IMR-90 (cell line): ENCODE data around the gene CERS6. TPM values are rescaled to one million over a fixed set of nuclear protein-coding genes. Genes with fewer than 3 reads are reported as not detected.

ENCODE experiments used
- ATAC-seq: fragments of 200-7000 bp; cut with Tn5 transposase; 2 replicates; pipeline ENCODE4 v1.9.1; 2020; ENCODE audit warnings: low read depth, mild to moderate bottlenecking, moderate library complexity
- BruUV-seq: library from RNA; stranded (reverse); fragments of 400-500 nt; replicated peaks from 2 replicates; lab custom pipeline; 2021; lab: Mats Ljungman, UMichigan
- CTCF ChIA-PET: fragments of 300-600 bp; formaldehyde crosslinking; extraction: SDS; loops from one replicate; lab custom pipeline; 2021; ENCODE audit warnings: antibody characterized with exemption; lab: Yijun Ruan, JAX
- POLR2A ChIA-PET: fragments of 300-600 bp; sonication (Branson Sonifier 250); formaldehyde crosslinking; loops from one replicate; lab custom pipeline; 2022; ENCODE audit warnings: antibody characterized with exemption; ENCODE audit not compliant: unreplicated experiment; lab: Charles Lee
- DNase-seq: peaks from one replicate; pipeline ENCODE4 v3.0.0; 2013
- H2AFZ ChIP-seq: replicated peaks from 2 replicates; pipeline ENCODE3; 2013; ENCODE audit warnings: low read length, mild to moderate bottlenecking; ENCODE audit not compliant: poor library complexity
- H2AK5ac ChIP-seq: 2 replicates; pipeline ENCODE4 v1.6.1; 2013; ENCODE audit warnings: low read depth, low read length, inconsistent platforms
- H2AK9ac ChIP-seq: replicated peaks from 2 replicates; pipeline ENCODE3; 2013; ENCODE audit warnings: mild to moderate bottlenecking, low read depth, low read length, moderate library complexity; ENCODE audit not compliant: poor library complexity
- H2BK120ac ChIP-seq: 2 replicates; pipeline ENCODE4 v1.6.1; 2013; ENCODE audit warnings: low read depth, low read length, inconsistent platforms
- H2BK15ac ChIP-seq: 3 replicates; pipeline ENCODE4 v1.6.1; 2013; ENCODE audit warnings: low read depth, low read length, inconsistent platforms
- H2BK20ac ChIP-seq: 2 replicates; pipeline ENCODE4 v1.6.1; 2013; ENCODE audit warnings: low read depth, mild to moderate bottlenecking, inconsistent platforms, low read length, moderate library complexity
- H2BK5ac ChIP-seq: 2 replicates; pipeline ENCODE4 v1.6.1; 2013; ENCODE audit warnings: mild to moderate bottlenecking, low read depth, low read length, inconsistent platforms; ENCODE audit not compliant: poor library complexity, severe bottlenecking
- H3K14ac ChIP-seq: replicated peaks from 2 replicates; pipeline ENCODE4 v1.6.1; 2013; ENCODE audit warnings: low read depth, low read length, inconsistent platforms
- H3K18ac ChIP-seq: 2 replicates; pipeline ENCODE4 v1.6.1; 2013; ENCODE audit warnings: low read depth, low read length, control low read depth
- H3K23ac ChIP-seq: 2 replicates; pipeline ENCODE4 v1.6.1; 2013; ENCODE audit warnings: low read depth, low read length, inconsistent platforms
- H3K27ac ChIP-seq: 2 replicates; pipeline ENCODE4 v1.5.1; 2013; ENCODE audit warnings: mild to moderate bottlenecking, control low read depth, low read length; ENCODE audit not compliant: insufficient read depth
- H3K27me3 ChIP-seq: 2 replicates; pipeline ENCODE4 v1.6.1; 2013; ENCODE audit warnings: low read length; ENCODE audit not compliant: control insufficient read depth, insufficient read depth
- H3K36me3 ChIP-seq: 2 replicates; pipeline ENCODE4 v1.6.1; 2013; ENCODE audit warnings: low read length, mixed read lengths; ENCODE audit not compliant: control insufficient read depth, insufficient read depth
- H3K4ac ChIP-seq: 2 replicates; pipeline ENCODE4 v1.6.1; 2013; ENCODE audit warnings: low read depth, low read length, inconsistent platforms
- H3K4me1 ChIP-seq: 2 replicates; pipeline ENCODE4 v1.6.1; 2013; ENCODE audit warnings: low read length, mixed read lengths; ENCODE audit not compliant: control insufficient read depth, insufficient read depth
- H3K4me2 ChIP-seq: 2 replicates; pipeline ENCODE4 v1.6.1; 2013; ENCODE audit warnings: low read depth, mild to moderate bottlenecking, control low read depth, low read length, moderate library complexity
- H3K4me3 ChIP-seq: 2 replicates; pipeline ENCODE4 v1.5.1; 2013; ENCODE audit warnings: low read depth, mild to moderate bottlenecking, control low read depth, low read length, moderate library complexity; ENCODE audit not compliant: insufficient read depth
- H3K56ac ChIP-seq: 2 replicates; pipeline ENCODE4 v1.6.1; 2013; ENCODE audit warnings: low read length, inconsistent platforms; ENCODE audit not compliant: insufficient read depth; ENCODE audit errors: extremely low read depth
- H3K79me1 ChIP-seq, 2 experiments: 2 replicates each; pipeline ENCODE4 v1.6.1; 2013; ENCODE audit warnings: low read length in 2 of 2, inconsistent platforms in 1 of 2, low read depth in 1 of 2
- H3K9ac ChIP-seq: 2 replicates; pipeline ENCODE4 v1.6.1; 2013; ENCODE audit warnings: low read depth, low read length, control low read depth
- H3K9me1 ChIP-seq: 2 replicates; pipeline ENCODE4 v1.6.1; 2013; ENCODE audit warnings: low read length, inconsistent platforms; ENCODE audit not compliant: insufficient read depth
- H3K9me3 ChIP-seq: 2 replicates; pipeline ENCODE4 v1.6.1; 2013; ENCODE audit warnings: low read length; ENCODE audit not compliant: control insufficient read depth, insufficient read depth
- H4K20me1 ChIP-seq: 2 replicates; pipeline ENCODE4 v1.6.1; 2013; ENCODE audit warnings: low read length, inconsistent platforms; ENCODE audit not compliant: insufficient read depth
- H4K5ac ChIP-seq: 2 replicates; pipeline ENCODE4 v1.6.1; 2013; ENCODE audit warnings: mild to moderate bottlenecking, low read depth, low read length, control low read depth
- H4K8ac ChIP-seq, 2 experiments: 2 replicates each; pipeline ENCODE4 v1.6.1; 2013; ENCODE audit warnings: low read depth in 2 of 2, low read length in 2 of 2, control low read depth in 1 of 2, inconsistent platforms in 1 of 2
- H4K91ac ChIP-seq: 2 replicates; pipeline ENCODE4 v1.6.1; 2013; ENCODE audit warnings: low read depth, low read length, inconsistent platforms; ENCODE audit not compliant: insufficient read depth
- BHLHE40 ChIP-seq: fragments of 150-350 bp; IDR thresholded peaks from 2 replicates; pipeline ENCODE4 v1.6.1; 2016; ENCODE audit warnings: mild to moderate bottlenecking, low read depth, low read length
- CEBPB ChIP-seq: IDR thresholded peaks from 2 replicates; pipeline ENCODE4 v1.6.1; 2012; ENCODE audit warnings: low read depth, low read length, improper control_type of control experiment
- CHD1 ChIP-seq: IDR thresholded peaks from 2 replicates; pipeline ENCODE4 v1.6.1; 2012; ENCODE audit warnings: low read depth, low read length, improper control_type of control experiment
- CTCF ChIP-seq: conservative IDR thresholded peaks from 2 replicates; pipeline ENCODE4 v1.5.1; 2012; ENCODE audit warnings: mild to moderate bottlenecking, low read depth, low read length, improper control_type of control experiment
- ELK1 ChIP-seq: fragments of 150-350 bp; IDR thresholded peaks from 2 replicates; pipeline ENCODE4 v1.6.1; 2016; ENCODE audit warnings: low read depth, mild to moderate bottlenecking, low read length, moderate library complexity, borderline replicate concordance
- FOS ChIP-seq: fragments of 150-350 bp; IDR thresholded peaks from 2 replicates; pipeline ENCODE4 v1.6.1; 2016; ENCODE audit warnings: low read depth, low read length
- MAFK ChIP-seq: IDR thresholded peaks from 2 replicates; pipeline ENCODE4 v1.6.1; 2012; ENCODE audit warnings: low read depth, low read length, improper control_type of control experiment
- MAZ ChIP-seq: IDR thresholded peaks from 2 replicates; pipeline ENCODE4 v1.6.1; 2012; ENCODE audit warnings: low read depth, mild to moderate bottlenecking, low read length, improper control_type of control experiment, moderate library complexity, borderline replicate concordance
- MXI1 ChIP-seq: IDR thresholded peaks from 2 replicates; pipeline ENCODE4 v1.6.1; 2012; ENCODE audit warnings: low read depth, mild to moderate bottlenecking, low read length, moderate library complexity, borderline replicate concordance
- NFE2L2 ChIP-seq: fragments of 150-350 bp; IDR thresholded peaks from 2 replicates; pipeline ENCODE4 v1.6.1; 2016; ENCODE audit warnings: low read depth, mild to moderate bottlenecking, low read length
- POLR2A ChIP-seq: IDR thresholded peaks from 2 replicates; pipeline ENCODE4 v1.6.1; 2012; ENCODE audit warnings: mild to moderate bottlenecking, low read depth, low read length
- RAD21 ChIP-seq: IDR thresholded peaks from 2 replicates; pipeline ENCODE4 v1.6.1; 2012; ENCODE audit warnings: low read length, improper control_type of control experiment
- RCOR1 ChIP-seq: IDR thresholded peaks from 2 replicates; pipeline ENCODE4 v1.6.1; 2012; ENCODE audit warnings: mild to moderate bottlenecking, low read length, improper control_type of control experiment; ENCODE audit not compliant: insufficient replicate concordance
- RFX5 ChIP-seq: IDR thresholded peaks from 2 replicates; pipeline ENCODE4 v1.8.0; 2012; ENCODE audit warnings: low read depth, mild to moderate bottlenecking, low read length, moderate library complexity
- SMC3 ChIP-seq: fragments of 150-350 bp; IDR thresholded peaks from 2 replicates; pipeline ENCODE4 v1.6.1; 2016; ENCODE audit warnings: low read depth, mild to moderate bottlenecking, antibody characterized with exemption, low read length, moderate library complexity
- WGBS, 2 experiments: methylation state at CpG; one replicate each; pipeline versions ENCODE4 v1.1.5 to v1.1.7; 2013; ENCODE audit warnings: missing lambda C conversion rate in 2 of 2; ENCODE audit not compliant: insufficient read length in 1 of 2; ENCODE audit errors: extremely low coverage in 2 of 2; 5-methylcytosine and 5-hydroxymethylcytosine counted together
- dilution Hi-C: fragments of 300-500 bp; cut with HindIII; formaldehyde crosslinking; loops from one replicate; pipeline ENCODE4 v1.14.3; 2018; ENCODE audit warnings: low sequenced_read_pairs; ENCODE audit not compliant: unreplicated experiment
- in situ Hi-C: fragments of 300-500 bp; cut with MboI; formaldehyde crosslinking; loops from 3 replicates; pipeline ENCODE4 v1.14.3; 2019; ENCODE audit warnings: low sequenced_read_pairs, inconsistent platforms, mixed read lengths
- intact Hi-C: fragments of 100-400 bp; cut with micrococcal nuclease; formaldehyde crosslinking; loops from 2 replicates; pipeline ENCODE4 v1.10.0; 2022
- polyA plus RNA-seq, 3 experiments: library from polyadenylated mRNA; depleted of rRNA; stranded (reverse); fragments of >200 nt; gene quantifications; 2 replicates each; pipeline ENCODE4 v1.2.3, GENCODE V29; 2012; ENCODE audit warnings: low replicate concordance in 1 of 3
- total RNA-seq: library from RNA; depleted of rRNA; stranded (reverse); fragments of >200 nt; gene quantifications from 2 replicates; pipeline ENCODE4 v1.2.3, GENCODE V29; 2012
- TF ChIP-seq, protein P1 (sequence below): fragments of 150-350 bp; IDR thresholded peaks from 2 replicates; pipeline ENCODE4 v1.6.1; 2017; ENCODE audit warnings: mild to moderate bottlenecking, antibody characterized with exemption, low read length, low read depth

Gene CERS6
- total and polyA plus RNA-seq, 2 of the 4 experiments (the other 2 are of a cell fraction): 2.1 to 5.7 TPM

GRCh38 chr2:168543935-168544334 is 87.9 kb downstream of the CERS6 start:
- intact Hi-C loops: no loop called here
- H2BK20ac ChIP-seq: no peak overlapping the region
- H3K9ac ChIP-seq: no peak overlapping the region
- peaks cover 2% of the 10 kb centered on the region; the same call in 1 of the 2 replicates for H3K4me1 ChIP-seq
- H3K14ac ChIP-seq: no peak overlapping the region
- no peak overlapping the region for H3K23ac ChIP-seq
- no peak overlapping the region for H4K8ac ChIP-seq
- H4K20me1 ChIP-seq: no peaks in the 10 kb centered on the region
- DNase-seq (no peak), ATAC-seq (no peak)
- no peak for TF ChIP-seq MXI1
- TF ChIP-seq, protein P1, sequence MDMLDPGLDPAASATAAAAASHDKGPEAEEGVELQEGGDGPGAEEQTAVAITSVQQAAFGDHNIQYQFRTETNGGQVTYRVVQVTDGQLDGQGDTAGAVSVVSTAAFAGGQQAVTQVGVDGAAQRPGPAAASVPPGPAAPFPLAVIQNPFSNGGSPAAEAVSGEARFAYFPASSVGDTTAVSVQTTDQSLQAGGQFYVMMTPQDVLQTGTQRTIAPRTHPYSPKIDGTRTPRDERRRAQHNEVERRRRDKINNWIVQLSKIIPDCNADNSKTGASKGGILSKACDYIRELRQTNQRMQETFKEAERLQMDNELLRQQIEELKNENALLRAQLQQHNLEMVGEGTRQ: no peak
- no peak for TF ChIP-seq CHD1
- no peak for TF ChIP-seq RCOR1
- no peak for TF ChIP-seq MAFK
- TF ChIP-seq SMC3: no peak
- no peak for TF ChIP-seq CTCF
- no peak for TF ChIP-seq POLR2A
- TF ChIP-seq RFX5: no peak
- TF ChIP-seq BHLHE40: no peak
- TF ChIP-seq ELK1: no peak
- TF ChIP-seq FOS: no peak
- no peak for TF ChIP-seq NFE2L2
- no peak for TF ChIP-seq CEBPB
- no peak for TF ChIP-seq RAD21
- TF ChIP-seq MAZ: no peak
- H4K91ac ChIP-seq: no peak overlapping the region
- no peaks in the 10 kb centered on the region for H3K36me3 ChIP-seq
- no peak overlapping the region for H3K56ac ChIP-seq
- no peak overlapping the region for H3K4ac ChIP-seq
- no CpG with 5 or more reads among the region's 1 CpG for WGBS, 2 experiments
- H2AK5ac ChIP-seq: no peak overlapping the region
- no peak overlapping the region for H2BK120ac ChIP-seq
- no peak overlapping the region for H3K18ac ChIP-seq
- no peaks in the 10 kb centered on the region for H3K79me1 ChIP-seq
- H3K4me3 ChIP-seq: no peak overlapping the region
- H2AFZ ChIP-seq: no peak overlapping the region
- H3K9me3 ChIP-seq: peaks cover 4% of the 10 kb centered on the region; the same call in 1 of the 2 replicates
- CTCF ChIA-PET: interaction anchor here (1.0 kb wide), 1 partner anchor 18 kb away, joined by 3 read pairs; no protein-coding TSS in a partner anchor
- no peaks in the 10 kb centered on the region for H3K9me1 ChIP-seq
- H2BK5ac ChIP-seq: no peak overlapping the region
- no peak overlapping the region for H4K5ac ChIP-seq
- H3K27ac ChIP-seq: no peak overlapping the region
- H3K27me3 ChIP-seq: no peaks in the 10 kb centered on the region
- no peak overlapping the region for H3K4me2 ChIP-seq
- H2BK15ac ChIP-seq: no peak overlapping the region
- no TSS peak for BruUV-seq
- H2AK9ac ChIP-seq: no peak overlapping the region
- POLR2A ChIA-PET: no interaction called here
- dilution Hi-C loops: no loop called here
- in situ Hi-C loops: no loop called here
